SIG-M5 treated with dmso at 0.1 percent for 504 hours (cell line): Measurements from ENCODE around the gene GRIK1.

ENCODE experiments used
- DNase-seq: peaks from one replicate; lab custom pipeline; 2025; ENCODE audit not compliant: unreplicated experiment; lab: John Stamatoyannopoulos, UW

GRIK1 gene

DNA sequence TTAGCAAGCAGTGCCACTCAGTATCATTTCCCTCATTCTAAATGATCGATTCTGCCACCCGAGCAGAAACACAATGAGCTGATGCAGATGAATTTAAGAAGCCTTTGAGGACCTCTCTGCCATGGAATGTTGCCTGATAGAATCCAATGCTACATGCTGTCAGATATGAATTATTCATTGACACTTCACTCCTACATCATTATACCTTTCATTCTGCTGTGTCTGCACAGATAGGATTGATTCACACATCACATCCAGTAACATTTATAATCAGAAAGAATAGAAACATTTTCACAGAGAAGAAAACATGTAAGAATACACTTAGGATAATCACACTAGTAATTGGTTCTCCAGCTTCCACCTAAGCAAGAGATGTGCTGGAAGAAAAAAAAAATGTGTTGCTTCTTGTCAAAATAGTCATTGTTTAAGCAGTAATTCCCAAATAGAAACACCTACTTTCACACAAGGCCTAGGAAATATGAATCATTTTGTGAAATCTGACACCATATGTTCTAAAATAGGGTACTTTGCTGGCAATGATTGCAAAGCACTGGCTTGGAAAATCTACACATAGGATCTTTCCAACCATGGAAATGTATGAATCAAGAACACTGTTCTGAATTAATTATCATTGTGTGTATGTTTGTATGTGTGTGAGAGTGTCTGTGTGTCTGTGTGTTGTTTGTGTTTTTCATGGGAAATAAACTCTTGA, 110.1 kb downstream of the GRIK1 start:
- DNase-seq: no peak

DNA sequence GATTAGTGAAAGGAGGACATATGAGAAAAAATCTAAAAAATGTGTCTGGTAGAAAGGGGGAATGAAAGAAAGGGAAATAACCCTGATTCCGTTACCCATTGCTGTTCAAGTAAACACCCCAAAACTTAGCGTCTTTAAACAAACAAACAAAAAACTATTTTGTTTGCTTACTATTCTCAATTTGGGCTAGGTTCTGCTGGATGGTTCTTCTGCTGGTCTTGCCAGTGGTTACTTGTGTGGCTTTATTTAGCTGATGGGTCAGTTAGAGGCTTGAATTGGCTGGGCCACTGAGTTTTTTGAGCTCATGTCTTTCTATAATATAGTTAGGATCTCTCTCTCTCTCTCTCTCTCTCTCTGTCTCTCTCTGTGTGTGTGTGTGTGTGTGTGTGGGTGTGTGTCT, 112.1 kb downstream of the GRIK1 start:
- DNase-seq: no peak

DNA sequence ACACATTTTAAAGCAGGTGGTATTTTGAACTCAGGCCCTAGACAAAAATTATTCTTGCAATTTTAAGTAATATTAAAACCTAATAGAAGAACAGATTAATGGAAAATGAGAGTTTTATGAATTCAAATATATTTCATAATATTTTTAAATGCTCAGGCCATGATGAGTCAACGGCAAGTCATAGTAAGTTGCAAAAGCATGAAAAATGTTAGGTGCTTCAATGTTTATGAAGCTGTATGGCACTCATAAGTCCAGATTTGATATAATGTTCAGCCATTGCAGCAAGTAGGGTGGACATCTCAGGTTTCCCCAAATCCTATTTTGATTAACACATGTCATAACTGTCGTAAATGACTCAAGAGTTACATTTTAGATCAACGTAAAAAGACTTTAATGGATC, 112.6 kb downstream of the GRIK1 start:
- DNase-seq: no peak

DNA sequence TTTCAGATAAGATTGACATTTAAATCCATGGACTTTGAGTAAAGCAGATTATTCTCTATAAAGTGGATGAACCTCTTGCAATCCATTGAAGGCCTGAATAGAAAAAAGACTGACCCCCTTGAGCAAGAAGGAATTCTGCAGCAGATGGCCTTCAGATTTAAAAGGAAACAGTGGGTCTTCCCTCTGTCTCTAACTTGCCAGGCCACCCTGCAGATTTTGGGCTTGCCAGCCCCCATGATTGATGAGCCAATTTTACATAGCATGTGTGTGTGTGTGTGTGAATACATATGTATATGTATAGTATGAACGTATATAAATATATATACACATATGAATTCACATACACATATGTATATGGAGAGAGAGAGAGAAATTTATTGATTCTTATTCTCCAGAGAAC, 113.4 kb downstream of the GRIK1 start:
- no peak for DNase-seq

DNA sequence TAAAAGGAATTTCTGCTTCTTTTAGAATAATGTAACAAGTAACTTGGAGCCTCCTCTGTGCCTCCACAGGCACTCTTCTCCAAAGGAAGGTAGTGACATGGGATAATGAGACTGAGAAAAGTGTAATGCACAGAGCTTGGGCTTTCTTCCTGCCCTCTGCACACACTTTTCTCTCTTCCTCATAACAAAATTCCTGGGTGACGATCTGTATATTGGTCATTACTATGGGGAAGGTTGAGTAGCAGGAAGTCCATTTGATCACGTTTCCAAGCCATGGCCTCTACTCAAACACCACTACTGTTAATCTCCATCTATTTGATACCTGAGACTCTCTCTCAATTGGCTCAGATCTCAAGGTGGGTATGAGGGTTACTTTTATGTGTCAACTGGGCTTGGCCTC, 113.9 kb downstream of the GRIK1 start:
- DNase-seq: no peak

DNA sequence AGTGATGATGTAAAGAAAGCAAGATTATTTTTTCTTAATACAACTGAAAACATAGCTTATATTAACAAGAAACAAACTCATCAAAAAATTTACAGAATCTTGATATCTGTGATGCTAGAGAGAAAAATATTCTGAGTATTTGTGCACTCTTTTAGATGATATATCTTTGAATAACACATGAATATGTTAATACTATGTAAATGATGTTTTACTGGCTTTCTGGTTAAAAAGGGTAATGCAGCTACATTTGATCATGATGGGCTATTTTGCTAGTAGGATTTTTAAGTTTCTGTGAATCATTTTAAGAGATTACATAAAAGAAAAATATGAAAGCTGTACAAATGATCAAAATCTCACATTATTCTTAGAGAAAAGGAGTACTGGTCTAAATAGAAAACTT, 114.5 kb downstream of the GRIK1 start:
- DNase-seq: no peak

DNA sequence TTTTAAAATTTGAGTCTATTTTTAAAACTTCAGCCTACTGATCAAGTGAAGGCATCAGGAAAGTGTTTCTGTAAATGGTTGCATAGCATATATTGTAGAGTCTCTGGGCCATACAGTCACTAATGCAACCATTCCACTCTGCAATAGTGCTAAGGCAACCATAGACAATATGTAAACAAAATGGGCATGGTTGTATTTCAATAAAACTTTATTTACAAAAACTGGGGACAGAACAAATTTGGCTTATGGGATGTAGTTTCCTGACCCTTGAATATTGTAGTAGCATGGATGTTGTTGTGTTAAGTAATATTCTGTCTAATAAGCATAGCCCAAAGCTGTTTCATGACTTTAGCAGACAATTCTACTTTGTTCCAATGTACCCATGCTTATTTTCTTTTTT, 117.7 kb downstream of the GRIK1 start:
- DNase-seq: no peak

DNA sequence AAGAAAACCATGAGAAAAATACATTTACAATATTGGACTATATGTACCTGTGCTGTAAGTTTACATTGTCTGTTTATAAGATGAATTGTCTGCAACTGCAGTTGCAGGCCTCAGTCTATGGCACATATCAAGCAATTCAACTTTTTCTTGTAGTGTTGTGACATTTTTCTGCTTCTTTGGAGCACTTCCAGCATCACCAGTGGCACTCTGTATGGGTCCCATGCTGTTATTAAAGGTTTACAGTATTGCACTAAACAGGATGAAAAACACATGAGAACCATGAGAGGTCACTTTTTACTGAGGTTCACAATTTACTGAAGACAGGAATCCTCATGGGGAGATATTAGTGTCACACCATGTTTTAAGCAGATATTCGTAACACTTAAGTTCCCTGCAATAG, 118.6 kb downstream of the GRIK1 start:
- no peak for DNase-seq

DNA sequence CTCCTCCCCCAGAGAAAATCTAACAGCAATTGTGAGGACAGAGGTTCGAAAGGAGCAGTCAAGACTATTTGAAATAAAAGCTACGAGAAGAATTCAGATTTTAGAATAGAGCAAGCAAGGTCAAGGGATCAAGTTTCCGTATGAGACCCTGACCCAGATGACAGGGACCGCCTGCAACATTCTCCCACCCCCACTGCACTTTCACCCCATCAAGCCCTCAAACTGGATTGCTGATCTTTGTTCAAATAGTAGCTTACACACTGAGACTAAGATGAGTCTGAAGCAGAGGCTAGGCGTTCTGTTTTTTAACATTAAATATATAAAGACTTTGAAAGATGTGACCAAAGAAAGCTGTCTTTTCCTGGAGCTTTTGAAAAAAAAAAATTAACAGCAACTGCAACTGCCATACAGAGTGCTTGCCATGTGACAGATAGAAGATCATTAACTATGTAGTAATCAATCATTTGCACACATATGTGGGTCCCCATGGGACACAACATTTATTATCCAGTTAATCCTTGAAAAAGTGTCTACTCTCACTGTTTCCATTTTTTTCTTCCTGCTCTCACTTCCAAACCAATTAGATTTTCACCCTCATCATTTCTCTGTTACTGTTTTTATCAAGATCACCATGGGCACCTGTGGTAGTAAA, 120.0 kb downstream of the GRIK1 start:
- DNase-seq: no peak

DNA sequence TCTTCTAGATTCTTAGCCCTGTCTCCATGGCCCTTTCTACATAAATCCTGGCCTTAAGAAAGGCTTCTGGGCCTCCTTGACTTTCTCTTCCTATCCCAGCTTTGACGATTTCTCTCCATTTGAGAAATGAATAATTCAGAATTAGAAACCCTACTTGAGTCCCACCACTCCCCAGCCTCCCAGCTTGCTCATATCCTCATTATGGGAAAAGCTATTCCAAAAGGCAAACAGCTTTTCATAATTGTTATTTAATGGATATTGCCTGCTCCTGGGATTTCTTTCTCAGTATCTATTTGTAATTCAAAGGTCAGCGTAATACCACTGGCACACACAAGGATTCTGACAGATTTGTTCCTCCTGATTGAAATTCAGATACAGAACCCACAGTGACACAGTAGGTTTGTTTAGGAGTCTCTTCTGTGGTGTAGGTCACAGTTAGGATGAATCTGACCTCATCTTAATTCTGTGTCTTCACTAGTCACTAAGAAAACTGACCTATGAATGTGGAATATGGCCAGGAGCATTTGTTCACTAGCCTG, 121.3 kb downstream of the GRIK1 start:
- DNase-seq: no peak

DNA sequence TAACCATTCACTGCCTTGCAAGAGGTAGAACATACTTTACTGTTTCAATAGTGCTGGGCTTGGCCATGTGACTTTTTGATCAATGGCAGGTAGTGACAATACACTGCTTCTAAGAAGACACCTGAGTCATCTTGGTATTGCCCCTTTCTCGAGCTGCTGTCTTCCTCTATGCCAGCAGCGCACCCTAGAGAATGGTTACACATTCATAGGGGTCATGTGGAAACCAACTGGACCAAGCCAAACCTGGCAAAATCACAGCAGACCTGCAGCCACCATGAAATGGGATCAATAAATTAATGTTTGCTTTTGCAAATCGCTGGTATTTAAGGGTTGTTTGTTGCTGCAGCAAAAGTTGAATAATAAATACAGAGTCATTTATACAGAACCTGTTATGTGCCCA, 122.3 kb downstream of the GRIK1 start:
- DNase-seq: no peak

DNA sequence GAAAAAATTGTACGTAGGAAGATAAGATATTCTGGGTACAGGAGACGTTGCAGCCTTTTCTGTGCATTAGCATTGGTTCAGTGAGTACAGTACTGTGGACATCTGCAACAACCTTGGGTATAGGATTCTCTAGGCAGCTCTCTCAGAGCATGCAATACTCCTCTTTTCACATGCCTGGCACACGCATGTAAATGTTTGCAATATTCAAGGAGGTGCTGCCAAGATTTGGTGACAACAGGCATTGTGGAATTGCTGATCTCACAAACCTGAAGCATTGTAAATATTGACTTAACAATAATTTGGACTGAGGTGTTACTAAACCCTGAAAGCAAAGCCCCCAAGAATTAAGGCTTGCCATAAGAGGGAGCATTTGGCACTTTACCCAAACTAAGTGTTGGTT, 126.8 kb downstream of the GRIK1 start:
- no peak for DNase-seq

DNA sequence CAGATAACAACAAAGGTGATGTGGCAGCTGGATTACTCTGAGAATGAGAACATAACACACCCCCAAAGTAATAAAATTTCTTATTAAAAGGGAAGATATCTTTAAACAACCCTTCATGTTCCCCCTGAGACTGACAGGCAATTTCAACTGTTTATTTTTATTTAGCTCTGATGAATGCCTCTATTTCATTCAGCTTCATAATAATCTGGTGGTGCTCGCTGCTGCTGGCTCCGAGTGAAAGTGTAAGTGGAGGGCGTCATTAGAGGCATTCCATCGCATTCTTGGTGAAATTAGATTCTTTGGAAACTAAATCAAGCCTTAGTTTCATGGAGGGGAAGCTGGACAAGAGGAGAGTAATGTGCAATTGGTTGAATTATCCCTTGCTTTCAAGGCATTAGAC, 128.9 kb downstream of the GRIK1 start:
- DNase-seq: no peak

DNA sequence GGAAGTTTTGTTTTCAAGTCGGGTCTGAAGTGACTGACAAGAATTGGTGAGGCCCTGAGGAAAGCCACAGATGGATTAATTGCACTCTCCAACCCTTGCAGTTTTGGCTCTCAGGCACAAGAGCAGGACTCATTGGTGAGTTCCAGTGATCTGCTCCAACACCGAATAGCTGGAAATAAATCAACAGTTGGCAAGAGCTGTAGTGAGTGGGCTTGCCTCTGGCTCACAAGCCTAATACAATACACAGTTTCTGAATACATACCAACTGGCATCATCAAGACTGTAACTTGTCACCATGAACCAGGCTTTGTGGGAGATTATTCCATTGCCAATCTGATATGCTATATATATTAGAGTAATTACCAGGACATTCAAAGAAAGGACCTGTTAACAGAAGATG, 131.6 kb downstream of the GRIK1 start:
- DNase-seq: no peak

DNA sequence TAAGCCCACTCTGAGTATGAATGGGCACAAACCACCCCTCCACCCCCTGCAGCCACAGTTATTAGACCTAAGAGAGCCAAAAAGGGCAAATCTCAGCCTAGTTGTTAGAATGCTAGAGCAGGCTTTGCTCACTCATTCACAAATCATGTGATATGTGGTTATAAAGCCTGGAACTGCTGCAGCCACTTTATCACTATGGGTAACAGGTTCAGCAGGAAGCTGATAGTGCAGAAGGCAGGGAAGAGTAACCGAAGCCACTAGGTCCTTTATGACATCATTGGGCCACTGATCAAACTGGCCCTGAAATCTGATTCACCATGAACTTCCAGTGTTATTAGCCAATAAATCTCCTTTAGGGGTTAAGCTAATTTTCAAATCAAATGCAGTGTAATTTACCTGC, 134.7 kb downstream of the GRIK1 start:
- no peak for DNase-seq

DNA sequence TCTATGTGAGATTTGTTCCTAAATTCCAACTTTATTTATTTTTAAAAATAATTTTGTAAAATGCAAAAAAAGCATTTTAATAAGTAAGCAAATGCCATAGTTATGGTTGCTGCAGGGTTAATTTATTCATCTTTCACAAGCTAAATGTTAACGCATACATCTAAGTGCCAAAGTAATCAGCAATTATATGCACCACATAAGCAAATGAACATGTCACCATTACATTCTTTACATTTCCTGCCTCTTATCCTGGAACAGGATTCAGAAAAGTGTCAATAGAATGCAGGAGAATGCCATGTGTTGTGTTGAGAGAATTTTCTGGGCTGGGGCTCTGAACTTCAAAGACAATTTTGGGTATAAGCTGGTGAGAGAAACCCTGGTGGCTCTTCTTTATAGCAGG, 136.6 kb downstream of the GRIK1 start:
- no peak for DNase-seq

DNA sequence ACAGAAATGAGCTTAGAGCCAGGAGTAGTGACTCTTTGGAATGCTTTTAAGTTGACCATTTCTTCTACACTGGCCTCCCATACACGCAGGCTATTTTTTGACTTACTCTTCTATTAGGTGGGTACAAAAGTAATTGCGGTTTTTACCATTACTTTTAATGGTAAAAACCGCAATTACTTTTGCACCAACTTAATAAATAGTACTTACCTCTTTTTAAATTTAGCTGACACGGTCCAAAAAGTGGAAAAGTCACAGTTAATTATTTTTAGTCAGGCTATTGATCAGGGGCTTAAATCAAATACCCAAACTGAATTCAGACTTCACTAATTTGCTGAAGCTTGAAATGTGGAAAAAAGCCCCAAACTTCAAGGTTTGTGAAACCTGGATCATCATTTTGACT, 138.7 kb downstream of the GRIK1 start:
- no peak for DNase-seq

DNA sequence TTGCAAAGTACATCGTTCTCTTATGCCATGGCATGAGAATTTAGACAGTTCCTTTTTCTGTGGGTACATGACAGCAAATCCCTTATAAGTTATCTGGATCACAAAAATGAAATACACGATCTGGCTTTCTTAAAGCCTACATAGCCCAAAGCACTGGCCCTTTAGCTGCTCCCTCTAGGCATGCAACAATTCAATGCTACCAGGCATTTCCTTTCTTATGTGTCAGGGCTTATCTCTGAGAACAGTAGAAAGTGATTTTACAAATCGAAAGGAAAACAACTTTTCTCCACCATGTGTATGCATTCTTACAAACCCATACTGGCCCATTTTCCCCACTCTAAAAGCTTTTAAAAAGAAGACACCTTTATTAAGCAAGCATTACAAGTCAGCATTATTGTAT, 139.7 kb downstream of the GRIK1 start:
- no peak for DNase-seq

DNA sequence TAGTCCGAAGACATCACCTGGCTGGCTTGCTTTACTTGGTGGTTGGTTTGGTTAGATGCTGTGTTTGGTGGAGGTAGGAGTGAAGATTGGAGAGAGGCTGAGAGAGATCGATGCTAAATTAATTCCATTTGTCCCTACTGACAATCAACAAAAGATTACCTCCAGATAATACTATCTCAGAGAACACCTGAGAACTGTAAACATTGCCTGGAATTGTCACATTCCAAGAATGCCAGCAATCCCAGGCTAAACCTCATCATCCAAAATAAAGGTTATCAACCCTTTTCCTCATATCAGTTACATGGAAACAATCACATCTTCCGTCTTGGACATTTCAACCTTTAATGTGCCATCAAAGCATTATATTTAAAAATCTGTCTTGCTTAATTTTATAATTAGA, 141.0 kb downstream of the GRIK1 start:
- no peak for DNase-seq

DNA sequence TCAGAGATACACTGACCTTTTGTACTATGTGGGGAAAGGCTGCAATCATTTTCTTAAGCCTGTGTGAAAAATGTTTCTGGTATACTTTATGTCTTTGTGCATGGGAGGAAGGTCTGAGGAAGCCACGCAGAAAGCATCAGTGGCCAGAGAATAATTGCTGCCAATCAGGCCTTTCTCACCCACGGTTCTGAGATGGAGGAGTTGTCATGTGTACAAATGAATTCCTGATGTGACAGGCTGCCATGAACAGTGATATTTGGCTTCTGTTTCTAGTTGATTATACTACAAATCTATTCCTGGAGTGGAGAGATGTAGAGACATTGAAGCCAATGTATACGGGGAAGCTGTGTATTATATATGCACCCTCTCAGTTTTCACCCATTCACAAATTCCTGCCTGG, 142.6 kb downstream of the GRIK1 start:
- no peak for DNase-seq

DNA sequence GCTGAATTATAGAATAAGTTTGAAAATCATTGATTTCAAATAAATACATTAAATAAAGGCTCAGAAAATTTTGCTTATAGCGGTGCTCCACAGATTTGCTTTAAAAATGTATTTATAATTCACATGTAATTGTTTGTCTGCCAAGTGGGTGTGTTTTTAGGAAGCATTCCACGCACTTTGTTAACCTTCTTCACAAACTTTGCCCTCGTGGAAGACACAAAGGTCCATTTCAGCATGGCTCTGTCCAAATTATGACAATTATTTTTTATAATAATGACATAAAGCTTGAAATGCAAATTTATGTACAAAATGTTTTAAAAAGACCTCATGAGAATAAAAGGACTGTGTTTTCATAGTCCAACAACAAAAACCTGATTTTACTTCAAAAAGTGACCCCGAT, 146.1 kb downstream of the GRIK1 start:
- no peak for DNase-seq

DNA sequence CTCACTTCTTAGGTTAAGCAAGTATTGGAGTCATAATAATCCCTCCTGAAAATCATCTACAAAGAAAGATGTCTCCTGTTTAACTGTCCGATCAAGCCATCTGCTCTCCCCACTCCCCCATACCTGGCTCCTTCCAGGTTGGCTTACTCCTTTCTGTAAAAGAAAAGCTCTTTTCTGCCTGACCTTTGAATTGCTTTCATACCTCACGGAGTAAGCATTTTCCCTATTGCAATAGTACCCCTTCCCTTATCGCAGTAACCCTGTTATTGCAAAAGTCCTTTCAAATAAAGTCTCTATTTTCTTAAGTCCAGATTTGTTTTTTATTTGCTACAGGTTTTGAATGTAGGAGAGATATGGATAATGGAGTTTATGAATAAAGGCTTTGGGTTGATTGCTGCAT, 150.4 kb downstream of the GRIK1 start:
- DNase-seq: no peak

DNA sequence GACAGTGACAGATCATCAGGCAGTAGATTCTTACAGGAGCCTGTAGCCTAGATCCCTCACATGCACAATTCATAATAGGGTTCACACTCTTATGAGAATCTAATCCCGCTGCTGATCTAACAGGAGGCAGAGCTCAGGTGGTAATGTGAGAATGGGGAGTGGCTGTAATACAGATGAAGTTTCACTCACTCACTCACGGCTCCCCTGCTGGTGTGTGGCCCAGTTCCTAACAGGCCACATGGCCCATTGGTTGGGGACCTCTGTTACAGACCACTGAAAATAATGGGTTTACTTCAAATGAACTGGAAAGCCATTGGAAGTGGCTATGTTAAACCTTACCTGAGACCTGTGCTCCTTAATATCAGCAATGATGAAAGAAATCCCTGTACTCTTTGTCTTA, 151.0 kb downstream of the GRIK1 start:
- DNase-seq: no peak
